Suprapubic skin (tissue), 4 donors: Measurements from ENCODE around the gene RAB22A.

Experiments used
- POLR2A ChIP-seq, 2 donors: fragments of 450-650 bp; IDR thresholded peaks; one replicate each; pipeline ENCODE4 v1.6.1; 2017; ENCODE audit warnings: antibody characterized with exemption in 2 of 2, mild to moderate bottlenecking in 2 of 2, moderate library complexity in 2 of 2
- POLR2AphosphoS5 ChIP-seq, 3 donors: sonication (generic); formaldehyde crosslinking; IDR thresholded peaks; one replicate each; pipeline ENCODE4 v1.6.1; 2017; ENCODE audit warnings: antibody characterized with exemption in 3 of 3
- TF ChIP-seq, protein P1 (sequence below), 2 donors: fragments of 200-600 bp in 1 of 2; fragments of 450-650 bp in 1 of 2; sonication (generic) in 1 of 2; IDR thresholded peaks; one replicate each; pipeline ENCODE4 v1.5.1; 2016 to 2019; ENCODE audit warnings: antibody characterized with exemption in 2 of 2, mild to moderate bottlenecking in 1 of 2, moderate library complexity in 1 of 2

DNA sequence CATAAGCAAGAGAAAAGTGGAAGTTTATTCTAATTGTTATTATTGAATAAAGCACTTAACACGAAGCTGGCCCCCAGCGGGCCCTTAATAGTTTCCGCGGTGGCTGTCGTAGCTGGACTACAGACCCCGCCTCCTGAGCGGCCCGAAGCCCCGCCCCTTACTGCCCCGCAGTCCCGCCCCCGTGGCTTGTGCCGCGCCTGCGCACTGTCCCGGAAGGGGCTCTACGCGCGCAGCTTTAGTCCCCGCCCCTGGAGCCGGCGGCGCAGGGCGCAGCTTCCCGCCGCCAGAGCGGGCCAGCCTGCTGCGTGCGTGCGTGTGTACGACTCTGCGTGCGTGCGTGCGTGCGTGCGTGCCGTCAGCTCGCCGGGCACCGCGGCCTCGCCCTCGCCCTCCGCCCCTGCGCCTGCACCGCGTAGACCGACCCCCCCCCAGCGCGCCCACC, 79.4 kb downstream of the RAB22A start, which contains the start of gene VAPB:
- TF ChIP-seq, protein P1, sequence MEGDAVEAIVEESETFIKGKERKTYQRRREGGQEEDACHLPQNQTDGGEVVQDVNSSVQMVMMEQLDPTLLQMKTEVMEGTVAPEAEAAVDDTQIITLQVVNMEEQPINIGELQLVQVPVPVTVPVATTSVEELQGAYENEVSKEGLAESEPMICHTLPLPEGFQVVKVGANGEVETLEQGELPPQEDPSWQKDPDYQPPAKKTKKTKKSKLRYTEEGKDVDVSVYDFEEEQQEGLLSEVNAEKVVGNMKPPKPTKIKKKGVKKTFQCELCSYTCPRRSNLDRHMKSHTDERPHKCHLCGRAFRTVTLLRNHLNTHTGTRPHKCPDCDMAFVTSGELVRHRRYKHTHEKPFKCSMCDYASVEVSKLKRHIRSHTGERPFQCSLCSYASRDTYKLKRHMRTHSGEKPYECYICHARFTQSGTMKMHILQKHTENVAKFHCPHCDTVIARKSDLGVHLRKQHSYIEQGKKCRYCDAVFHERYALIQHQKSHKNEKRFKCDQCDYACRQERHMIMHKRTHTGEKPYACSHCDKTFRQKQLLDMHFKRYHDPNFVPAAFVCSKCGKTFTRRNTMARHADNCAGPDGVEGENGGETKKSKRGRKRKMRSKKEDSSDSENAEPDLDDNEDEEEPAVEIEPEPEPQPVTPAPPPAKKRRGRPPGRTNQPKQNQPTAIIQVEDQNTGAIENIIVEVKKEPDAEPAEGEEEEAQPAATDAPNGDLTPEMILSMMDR (IDR thresholded peaks at IDR 0.05), result no peak
- TF ChIP-seq POLR2AphosphoS5 (IDR thresholded peaks at IDR 0.05) (peak in 1 of 3 donors; percentile 24), POLR2A (IDR thresholded peaks at IDR 0.05) (peak in 1 of 2 donors; percentile 64)
